GM19455 (cell line): Measurements from ENCODE around the gene RBM47.
"Not testable (repeated sequence)": the region's sequence is repeated elsewhere in the genome, so short reads cannot be mapped to it uniquely, and the experiment has no call there.

ENCODE experiments used
- ATAC-seq: cut with Tn5 transposase; IDR thresholded peaks from one replicate; pipeline ENCODE4 v1.9.1; 2021; ENCODE audit not compliant: unreplicated experiment

The RBM47 gene

GRCh38 chr4:40418430-40419230, 211.0 kb downstream of the RBM47 start:
- ATAC-seq = no peak

- ATAC-seq = no peak
Observed at GRCh38 chr4:40417941-40418340, 211.7 kb downstream of the RBM47 start.

- ATAC-seq = no peak
Observed at GRCh38 chr4:40414673-40415072, 215.0 kb downstream of the RBM47 start.

- no peak for ATAC-seq
Observed at GRCh38 chr4:40412866-40413795, 216.5 kb downstream of the RBM47 start.

- ATAC-seq = no peak
Observed at GRCh38 chr4:40412388-40412787, 217.3 kb downstream of the RBM47 start.

GRCh38 chr4:40409835-40410234, 219.8 kb downstream of the RBM47 start:
- no peak for ATAC-seq

- ATAC-seq = not testable (repeated sequence)
Observed at GRCh38 chr4:40407468-40407867, 222.2 kb downstream of the RBM47 start.

- ATAC-seq = no peak
Observed at GRCh38 chr4:40406340-40406739, 223.3 kb downstream of the RBM47 start.

GRCh38 chr4:40405193-40405592, 224.5 kb downstream of the RBM47 start:
- no peak for ATAC-seq

- ATAC-seq = no peak
Observed at GRCh38 chr4:40403081-40403480, 226.6 kb downstream of the RBM47 start.

GRCh38 chr4:40402556-40402955, 227.1 kb downstream of the RBM47 start:
- no peak for ATAC-seq

- ATAC-seq = no peak
Observed at GRCh38 chr4:40401631-40402030, 228.0 kb downstream of the RBM47 start.

- ATAC-seq = no peak
Observed at GRCh38 chr4:40401096-40401495, 228.6 kb downstream of the RBM47 start.

GRCh38 chr4:40399578-40399977, 230.1 kb downstream of the RBM47 start:
- ATAC-seq = no peak

GRCh38 chr4:40395908-40396793, 233.5 kb downstream of the RBM47 start:
- ATAC-seq = no peak

GRCh38 chr4:40395166-40395900, 234.3 kb downstream of the RBM47 start:
- no peak for ATAC-seq

- ATAC-seq = no peak
Observed at GRCh38 chr4:40394236-40394635, 235.4 kb downstream of the RBM47 start.

- ATAC-seq = not testable (repeated sequence)
Observed at GRCh38 chr4:40392241-40392640, 237.4 kb downstream of the RBM47 start.

- no peak for ATAC-seq
Observed at GRCh38 chr4:40389986-40390385, 239.7 kb downstream of the RBM47 start.

- no peak for ATAC-seq
Observed at GRCh38 chr4:40388239-40388638, 241.4 kb downstream of the RBM47 start.
